HepG2 (cell line): ENCODE data around the gene NEK5. TPM values are rescaled to one million over a fixed set of nuclear protein-coding genes. Genes with fewer than 3 reads are reported as not detected.

Experiments used
- GRHL1 ChIP-seq: sonication (generic); formaldehyde crosslinking; conservative IDR thresholded peaks from 2 replicates; pipeline ENCODE4 v1.8.0; 2022; ENCODE audit warnings: missing genetic modification reagents
- NFIB ChIP-seq: sonication (generic); formaldehyde crosslinking; IDR thresholded peaks from 2 replicates; pipeline ENCODE4 v1.9.0; 2021; ENCODE audit warnings: missing genetic modification reagents, mild to moderate bottlenecking, borderline replicate concordance
- PAF1 ChIP-seq: IDR thresholded peaks from 2 replicates; pipeline ENCODE4 v1.6.1; 2016; ENCODE audit warnings: missing genetic modification reagents, missing compliant biosample characterization
- PCBP2 ChIP-seq: fragments of 200-400 bp; formaldehyde crosslinking; optimal IDR thresholded peaks from 2 replicates; pipeline ENCODE3; 2018; ENCODE audit warnings: low read length, low read depth; ENCODE audit not compliant: poor library complexity, severe bottlenecking
- POGK ChIP-seq: sonication (generic); formaldehyde crosslinking; conservative IDR thresholded peaks from 2 replicates; pipeline ENCODE4 v1.8.0; 2022; ENCODE audit warnings: mild to moderate bottlenecking, moderate library complexity, missing genetic modification reagents
- ZBTB10 ChIP-seq: sonication (generic); formaldehyde crosslinking; IDR thresholded peaks from 2 replicates; pipeline ENCODE4 v1.4.0; 2020; ENCODE audit warnings: missing genetic modification reagents, borderline replicate concordance
- ZBTB26 ChIP-seq: IDR thresholded peaks from 2 replicates; pipeline ENCODE4 v1.6.1; 2016; ENCODE audit warnings: missing compliant biosample characterization, missing genetic modification reagents, borderline replicate concordance
- ZNF234 ChIP-seq: sonication (generic); formaldehyde crosslinking; conservative IDR thresholded peaks from 2 replicates; pipeline ENCODE4 v1.5.1; 2020; ENCODE audit warnings: mild to moderate bottlenecking, missing genetic modification reagents
- ZNF33A ChIP-seq: sonication (generic); formaldehyde crosslinking; IDR thresholded peaks from 2 replicates; pipeline ENCODE4 v1.5.1; 2020; ENCODE audit warnings: missing genetic modification reagents, mild to moderate bottlenecking, moderate library complexity, borderline replicate concordance
- ZNF383 ChIP-seq: sonication (generic); formaldehyde crosslinking; IDR thresholded peaks from 2 replicates; pipeline ENCODE4 v1.4.0; 2020; ENCODE audit warnings: missing genetic modification reagents, mild to moderate bottlenecking, borderline replicate concordance
- ZNF414 ChIP-seq: sonication (generic); formaldehyde crosslinking; IDR thresholded peaks from 2 replicates; pipeline ENCODE4 v1.5.0; 2020; ENCODE audit warnings: missing genetic modification reagents
- ZSCAN12 ChIP-seq: sonication (generic); formaldehyde crosslinking; IDR thresholded peaks from 2 replicates; pipeline ENCODE4 v1.9.0; 2021; ENCODE audit warnings: mild to moderate bottlenecking, missing genetic modification reagents
- polyA plus RNA-seq, 8 experiments: library from polyadenylated mRNA; depleted of rRNA in 3 of 8; stranded (reverse) in 7 of 8; unstranded in 1 of 8; fragments of >200 nt; fragmentation: Illumina TruSeq in 4 of 8; extraction: Trizol in 4 of 8; gene quantifications; 2 replicates each; pipeline versions ENCODE4 v1.2.1 to v1.2.3, GENCODE V29; 2011 to 2016; ENCODE audit warnings: low read depth in 4 of 8, missing spikeins in 1 of 8, mixed read lengths in 1 of 8; ENCODE audit not compliant: insufficient read depth in 1 of 8
- total RNA-seq, 5 experiments: library from RNA; depleted of rRNA; stranded (reverse); fragments of >200 nt; fragmentation: Illumina TruSeq; extraction: Trizol; gene quantifications; 2 replicates each; pipeline ENCODE4 v1.2.3, GENCODE V29; 2016; ENCODE audit warnings: low read depth in 1 of 5

Gene NEK5
- total and polyA plus RNA-seq, 2 of the 13 experiments (the other 11 are each of a cell fraction or from before 2014, with no cell fraction given): 0.12 to 0.22 TPM

- TF ChIP-seq ZBTB10 (0 out of 2 replicates have a peak, but pooled peaks have one; percentile 32), ZSCAN12 (CRISPR knock-in tag) (no peak; the same call in 1 of the 2 replicates), POGK (CRISPR knock-in tag) (peak; percentile 96), GRHL1 (no peak), PAF1 (CRISPR knock-in tag) (no peak), ZNF383 (CRISPR knock-in tag) (no peak; the same call in 1 of the 2 replicates), ZBTB26 (peak; percentile 20; the same call in 1 of the 2 replicates), ZNF33A (CRISPR knock-in tag) (peak; percentile 67; the same call in 1 of the 2 replicates), ZNF414 (CRISPR knock-in tag) (peak; percentile 99), ZNF234 (CRISPR knock-in tag) (no peak), PCBP2 (no peak), NFIB (no peak)
These were observed 117.0 kb downstream of the NEK5 start, which contains the start of gene ALG11 (continued) for GRCh38 chr13:52011632-52012511.
